GM23338 (cell line): ENCODE data around the gene RAX. TPM values are rescaled to one million over a fixed set of nuclear protein-coding genes. Genes with fewer than 3 reads are reported as not detected.

ENCODE experiments used
- ATAC-seq: fragments of 200-7000 bp; cut with Tn5 transposase; 3 replicates; pipeline ENCODE4 v1.9.1; 2020
- DNase-seq: peaks from one replicate; pipeline ENCODE4 v3.0.0-alpha.2; 2015; ENCODE audit warnings: low spot score
- H2AFZ ChIP-seq: fragments of 200-600 bp; sonication (generic); 2 replicates; pipeline ENCODE4 v1.8.0; 2016; ENCODE audit warnings: antibody characterized with exemption, mild to moderate bottlenecking, moderate library complexity
- H3F3A ChIP-seq: fragments of 200-600 bp; sonication (generic); replicated peaks from 2 replicates; pipeline ENCODE4 v1.8.0; 2017; ENCODE audit warnings: antibody characterized with exemption, mixed run types, low read depth
- H3K27ac ChIP-seq: fragments of 200-600 bp; sonication (generic); 2 replicates; pipeline ENCODE4 v1.6.1; 2016; ENCODE audit warnings: low read depth
- H3K27me3 ChIP-seq: fragments of 200-600 bp; sonication (generic); 2 replicates; pipeline ENCODE4 v1.8.0; 2016; ENCODE audit warnings: mild to moderate bottlenecking, mixed run types, moderate library complexity; ENCODE audit not compliant: insufficient read depth
- H3K36me3 ChIP-seq: fragments of 200-600 bp; sonication (generic); 2 replicates; pipeline ENCODE4 v1.8.0; 2016; ENCODE audit warnings: mild to moderate bottlenecking; ENCODE audit not compliant: insufficient read depth
- H3K4me1 ChIP-seq: fragments of 200-600 bp; sonication (generic); 2 replicates; pipeline ENCODE4 v1.8.0; 2016; ENCODE audit warnings: mild to moderate bottlenecking, moderate library complexity; ENCODE audit not compliant: insufficient read depth
- H3K4me2 ChIP-seq: fragments of 200-600 bp; sonication (generic); 2 replicates; pipeline ENCODE4 v1.7.1; 2017; ENCODE audit warnings: mixed run types
- H3K4me3 ChIP-seq: fragments of 200-600 bp; sonication (generic); 2 replicates; pipeline ENCODE4 v1.6.1; 2016; ENCODE audit warnings: mixed run types
- H3K79me2 ChIP-seq: fragments of 200-600 bp; sonication (generic); replicated peaks from 2 replicates; pipeline ENCODE4 v1.8.0; 2017; ENCODE audit warnings: mild to moderate bottlenecking; ENCODE audit not compliant: insufficient read depth
- H3K9me2 ChIP-seq: fragments of 200-600 bp; sonication (generic); 2 replicates; pipeline ENCODE4 v1.8.0; 2017; ENCODE audit not compliant: insufficient read depth
- H4K20me1 ChIP-seq: fragments of 200-600 bp; sonication (generic); replicated peaks from 2 replicates; pipeline ENCODE4 v1.8.0; 2017; ENCODE audit warnings: mild to moderate bottlenecking; ENCODE audit not compliant: insufficient read depth
- H3K27ac Mint-ChIP-seq: 2 replicates; pipeline ENCODE4 v1.8.0; 2020; ENCODE audit warnings: inconsistent platforms, mild to moderate bottlenecking, moderate library complexity, mixed read lengths
- H3K27me3 Mint-ChIP-seq: 3 replicates; pipeline ENCODE4 v1.8.0; 2022; ENCODE audit warnings: low read depth, mild to moderate bottlenecking, moderate library complexity, mixed read lengths, inconsistent platforms; ENCODE audit not compliant: insufficient read depth, poor library complexity
- H3K36me3 Mint-ChIP-seq: 3 replicates; pipeline ENCODE4 v1.8.0; 2021; ENCODE audit warnings: low read depth, mild to moderate bottlenecking, inconsistent platforms, moderate library complexity, mixed read lengths
- H3K4me1 Mint-ChIP-seq: 3 replicates; pipeline ENCODE4 v1.8.0; 2020; ENCODE audit warnings: mild to moderate bottlenecking, inconsistent platforms, mixed read lengths
- H3K4me3 Mint-ChIP-seq: 3 replicates; pipeline ENCODE4 v1.8.0; 2021; ENCODE audit warnings: moderate library complexity, mild to moderate bottlenecking, inconsistent platforms, mixed read lengths
- H3K9me3 Mint-ChIP-seq: 3 replicates; pipeline ENCODE4 v1.8.0; 2020; ENCODE audit warnings: moderate library complexity, mild to moderate bottlenecking, inconsistent platforms, mixed read lengths
- CREB1 ChIP-seq: fragments of 250-450 bp; sonication (Bioruptor Pico); IDR thresholded peaks from 2 replicates; pipeline ENCODE4 v1.5.0; 2020; ENCODE audit warnings: low read depth, mild to moderate bottlenecking, moderate library complexity
- EZH2 ChIP-seq: fragments of 200-600 bp; sonication (generic); IDR thresholded peaks from one replicate; pipeline ENCODE4 v1.8.0; 2017; ENCODE audit warnings: antibody characterized with exemption, mild to moderate bottlenecking, low read depth; ENCODE audit not compliant: unreplicated experiment
- EZH2phosphoT487 ChIP-seq: fragments of 200-600 bp; sonication (generic); IDR thresholded peaks from one replicate; pipeline ENCODE4 v1.8.1; 2018; ENCODE audit warnings: antibody characterized with exemption; ENCODE audit not compliant: unreplicated experiment
- JUNB ChIP-seq: IDR thresholded peaks from one replicate; pipeline ENCODE4 v1.6.1; 2016; ENCODE audit warnings: antibody characterized with exemption; ENCODE audit not compliant: unreplicated experiment
- NANOG ChIP-seq: IDR thresholded peaks from 2 replicates; pipeline ENCODE4 v1.6.1; 2016; ENCODE audit warnings: antibody characterized with exemption, borderline replicate concordance
- POLR2AphosphoS5 ChIP-seq: IDR thresholded peaks from 2 replicates; pipeline ENCODE4 v1.6.1; 2016; ENCODE audit warnings: antibody characterized with exemption, low read depth
- STAT1 ChIP-seq: IDR thresholded peaks from one replicate; pipeline ENCODE4 v1.6.1; 2016; ENCODE audit warnings: antibody characterized with exemption; ENCODE audit not compliant: unreplicated experiment
- ZNF114 ChIP-seq: fragments of 250-450 bp; sonication (Bioruptor Pico); IDR thresholded peaks from 2 replicates; pipeline ENCODE4 v1.5.0; 2020; ENCODE audit warnings: mild to moderate bottlenecking, moderate library complexity
- ZNF331 ChIP-seq: fragments of 250-450 bp; sonication (Bioruptor Pico); IDR thresholded peaks from 2 replicates; pipeline ENCODE4 v1.5.0; 2020; ENCODE audit warnings: low read depth, mild to moderate bottlenecking, moderate library complexity
- polyA plus RNA-seq: library from polyadenylated mRNA; unstranded; fragments of >200 nt; fragmentation: Nextera tagmentation; extraction: Ambion mirVana; gene quantifications from 2 replicates; pipeline ENCODE4 v1.2.1, GENCODE V29; 2016
- total RNA-seq: library from RNA; depleted of rRNA; stranded (reverse); fragments of >200 nt; shearing (Covaris generic); gene quantifications from 2 replicates; pipeline ENCODE4 v1.2.3, GENCODE V29; 2014
- TF ChIP-seq, protein P1 (sequence below): IDR thresholded peaks from 2 replicates; pipeline ENCODE4 v1.6.1; 2016; ENCODE audit warnings: antibody characterized with exemption
- TF ChIP-seq, protein P2 (sequence below): IDR thresholded peaks from one replicate; pipeline ENCODE4 v1.6.1; 2018; ENCODE audit warnings: antibody characterized with exemption; ENCODE audit not compliant: unreplicated experiment
- TF ChIP-seq, protein P3 (sequence below): fragments of 250-450 bp; sonication (Bioruptor Pico); IDR thresholded peaks from 2 replicates; pipeline ENCODE4 v1.5.0; 2020; ENCODE audit warnings: mild to moderate bottlenecking, moderate library complexity
- TF ChIP-seq, protein P4 (sequence below), 2 experiments: fragments of 200-600 bp in 1 of 2; sonication (generic) in 1 of 2; conservative IDR thresholded peaks; 2 replicates each; pipeline versions ENCODE4 v1.5.1 to v1.6.1; 2016 to 2017; ENCODE audit warnings: antibody characterized with exemption in 2 of 2, low read depth in 2 of 2, mild to moderate bottlenecking in 2 of 2, moderate library complexity in 1 of 2

RAX gene
- total and polyA plus RNA-seq, 2 experiments from 2014 or later, result 0.03 to 0.16 TPM

DNA sequence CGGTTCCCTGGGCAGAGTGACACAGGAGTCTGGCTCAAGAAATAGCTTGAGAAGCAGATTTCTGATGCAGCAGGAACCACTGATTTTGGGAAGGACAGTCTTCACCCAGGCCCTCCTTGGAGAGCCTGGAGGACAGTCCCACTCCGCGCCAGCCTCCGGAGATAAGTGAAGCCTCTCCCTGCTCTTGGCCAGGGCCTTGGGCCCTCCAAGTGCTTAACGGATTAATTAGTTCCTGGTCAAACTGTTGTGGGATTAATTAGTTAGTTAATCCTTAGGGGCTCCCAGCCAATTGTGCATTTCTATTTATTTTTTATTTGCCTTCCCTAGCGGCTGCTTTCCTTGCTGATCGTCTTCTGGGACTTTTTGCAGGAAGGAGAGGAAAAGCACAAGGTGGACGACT lies 25.6 kb upstream of the RAX start:
- H3K4me3 ChIP-seq, result no peak overlapping the region
- no peak overlapping the region for H2AFZ ChIP-seq
- no peaks in the 10 kb centered on the region for H4K20me1 ChIP-seq
- no peak overlapping the region for H3K27ac Mint-ChIP-seq
- no peaks in the 10 kb centered on the region for H3K9me2 ChIP-seq
- no peak overlapping the region for H3K27ac ChIP-seq
- H3K4me2 ChIP-seq, result no peak overlapping the region
- H3K4me3 Mint-ChIP-seq, result no peak overlapping the region
- no peaks in the 10 kb centered on the region for H3K79me2 ChIP-seq
- no peaks in the 10 kb centered on the region for H3K36me3 ChIP-seq
- H3K27me3 Mint-ChIP-seq, result no peaks in the 10 kb centered on the region
- no peak for ATAC-seq
- H3F3A ChIP-seq, result no peaks in the 10 kb centered on the region
- no peaks in the 10 kb centered on the region for H3K4me1 ChIP-seq
- DNase-seq, result no peak
- no peaks in the 10 kb centered on the region for H3K9me3 Mint-ChIP-seq
- TF ChIP-seq JUNB (no peak), EZH2 (no peak), EZH2phosphoT487 (no peak), NANOG (no peak), POLR2AphosphoS5 (no peak), STAT1 (no peak), ZNF331 (CRISPR knock-in tag) (no peak), ZNF114 (CRISPR knock-in tag) (no peak), CREB1 (CRISPR knock-in tag) (no peak)
- TF ChIP-seq, protein P1, sequence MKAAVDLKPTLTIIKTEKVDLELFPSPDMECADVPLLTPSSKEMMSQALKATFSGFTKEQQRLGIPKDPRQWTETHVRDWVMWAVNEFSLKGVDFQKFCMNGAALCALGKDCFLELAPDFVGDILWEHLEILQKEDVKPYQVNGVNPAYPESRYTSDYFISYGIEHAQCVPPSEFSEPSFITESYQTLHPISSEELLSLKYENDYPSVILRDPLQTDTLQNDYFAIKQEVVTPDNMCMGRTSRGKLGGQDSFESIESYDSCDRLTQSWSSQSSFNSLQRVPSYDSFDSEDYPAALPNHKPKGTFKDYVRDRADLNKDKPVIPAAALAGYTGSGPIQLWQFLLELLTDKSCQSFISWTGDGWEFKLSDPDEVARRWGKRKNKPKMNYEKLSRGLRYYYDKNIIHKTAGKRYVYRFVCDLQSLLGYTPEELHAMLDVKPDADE, result no peak
- TF ChIP-seq, protein P2, sequence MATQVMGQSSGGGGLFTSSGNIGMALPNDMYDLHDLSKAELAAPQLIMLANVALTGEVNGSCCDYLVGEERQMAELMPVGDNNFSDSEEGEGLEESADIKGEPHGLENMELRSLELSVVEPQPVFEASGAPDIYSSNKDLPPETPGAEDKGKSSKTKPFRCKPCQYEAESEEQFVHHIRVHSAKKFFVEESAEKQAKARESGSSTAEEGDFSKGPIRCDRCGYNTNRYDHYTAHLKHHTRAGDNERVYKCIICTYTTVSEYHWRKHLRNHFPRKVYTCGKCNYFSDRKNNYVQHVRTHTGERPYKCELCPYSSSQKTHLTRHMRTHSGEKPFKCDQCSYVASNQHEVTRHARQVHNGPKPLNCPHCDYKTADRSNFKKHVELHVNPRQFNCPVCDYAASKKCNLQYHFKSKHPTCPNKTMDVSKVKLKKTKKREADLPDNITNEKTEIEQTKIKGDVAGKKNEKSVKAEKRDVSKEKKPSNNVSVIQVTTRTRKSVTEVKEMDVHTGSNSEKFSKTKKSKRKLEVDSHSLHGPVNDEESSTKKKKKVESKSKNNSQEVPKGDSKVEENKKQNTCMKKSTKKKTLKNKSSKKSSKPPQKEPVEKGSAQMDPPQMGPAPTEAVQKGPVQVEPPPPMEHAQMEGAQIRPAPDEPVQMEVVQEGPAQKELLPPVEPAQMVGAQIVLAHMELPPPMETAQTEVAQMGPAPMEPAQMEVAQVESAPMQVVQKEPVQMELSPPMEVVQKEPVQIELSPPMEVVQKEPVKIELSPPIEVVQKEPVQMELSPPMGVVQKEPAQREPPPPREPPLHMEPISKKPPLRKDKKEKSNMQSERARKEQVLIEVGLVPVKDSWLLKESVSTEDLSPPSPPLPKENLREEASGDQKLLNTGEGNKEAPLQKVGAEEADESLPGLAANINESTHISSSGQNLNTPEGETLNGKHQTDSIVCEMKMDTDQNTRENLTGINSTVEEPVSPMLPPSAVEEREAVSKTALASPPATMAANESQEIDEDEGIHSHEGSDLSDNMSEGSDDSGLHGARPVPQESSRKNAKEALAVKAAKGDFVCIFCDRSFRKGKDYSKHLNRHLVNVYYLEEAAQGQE, result no peak
- TF ChIP-seq, protein P3, sequence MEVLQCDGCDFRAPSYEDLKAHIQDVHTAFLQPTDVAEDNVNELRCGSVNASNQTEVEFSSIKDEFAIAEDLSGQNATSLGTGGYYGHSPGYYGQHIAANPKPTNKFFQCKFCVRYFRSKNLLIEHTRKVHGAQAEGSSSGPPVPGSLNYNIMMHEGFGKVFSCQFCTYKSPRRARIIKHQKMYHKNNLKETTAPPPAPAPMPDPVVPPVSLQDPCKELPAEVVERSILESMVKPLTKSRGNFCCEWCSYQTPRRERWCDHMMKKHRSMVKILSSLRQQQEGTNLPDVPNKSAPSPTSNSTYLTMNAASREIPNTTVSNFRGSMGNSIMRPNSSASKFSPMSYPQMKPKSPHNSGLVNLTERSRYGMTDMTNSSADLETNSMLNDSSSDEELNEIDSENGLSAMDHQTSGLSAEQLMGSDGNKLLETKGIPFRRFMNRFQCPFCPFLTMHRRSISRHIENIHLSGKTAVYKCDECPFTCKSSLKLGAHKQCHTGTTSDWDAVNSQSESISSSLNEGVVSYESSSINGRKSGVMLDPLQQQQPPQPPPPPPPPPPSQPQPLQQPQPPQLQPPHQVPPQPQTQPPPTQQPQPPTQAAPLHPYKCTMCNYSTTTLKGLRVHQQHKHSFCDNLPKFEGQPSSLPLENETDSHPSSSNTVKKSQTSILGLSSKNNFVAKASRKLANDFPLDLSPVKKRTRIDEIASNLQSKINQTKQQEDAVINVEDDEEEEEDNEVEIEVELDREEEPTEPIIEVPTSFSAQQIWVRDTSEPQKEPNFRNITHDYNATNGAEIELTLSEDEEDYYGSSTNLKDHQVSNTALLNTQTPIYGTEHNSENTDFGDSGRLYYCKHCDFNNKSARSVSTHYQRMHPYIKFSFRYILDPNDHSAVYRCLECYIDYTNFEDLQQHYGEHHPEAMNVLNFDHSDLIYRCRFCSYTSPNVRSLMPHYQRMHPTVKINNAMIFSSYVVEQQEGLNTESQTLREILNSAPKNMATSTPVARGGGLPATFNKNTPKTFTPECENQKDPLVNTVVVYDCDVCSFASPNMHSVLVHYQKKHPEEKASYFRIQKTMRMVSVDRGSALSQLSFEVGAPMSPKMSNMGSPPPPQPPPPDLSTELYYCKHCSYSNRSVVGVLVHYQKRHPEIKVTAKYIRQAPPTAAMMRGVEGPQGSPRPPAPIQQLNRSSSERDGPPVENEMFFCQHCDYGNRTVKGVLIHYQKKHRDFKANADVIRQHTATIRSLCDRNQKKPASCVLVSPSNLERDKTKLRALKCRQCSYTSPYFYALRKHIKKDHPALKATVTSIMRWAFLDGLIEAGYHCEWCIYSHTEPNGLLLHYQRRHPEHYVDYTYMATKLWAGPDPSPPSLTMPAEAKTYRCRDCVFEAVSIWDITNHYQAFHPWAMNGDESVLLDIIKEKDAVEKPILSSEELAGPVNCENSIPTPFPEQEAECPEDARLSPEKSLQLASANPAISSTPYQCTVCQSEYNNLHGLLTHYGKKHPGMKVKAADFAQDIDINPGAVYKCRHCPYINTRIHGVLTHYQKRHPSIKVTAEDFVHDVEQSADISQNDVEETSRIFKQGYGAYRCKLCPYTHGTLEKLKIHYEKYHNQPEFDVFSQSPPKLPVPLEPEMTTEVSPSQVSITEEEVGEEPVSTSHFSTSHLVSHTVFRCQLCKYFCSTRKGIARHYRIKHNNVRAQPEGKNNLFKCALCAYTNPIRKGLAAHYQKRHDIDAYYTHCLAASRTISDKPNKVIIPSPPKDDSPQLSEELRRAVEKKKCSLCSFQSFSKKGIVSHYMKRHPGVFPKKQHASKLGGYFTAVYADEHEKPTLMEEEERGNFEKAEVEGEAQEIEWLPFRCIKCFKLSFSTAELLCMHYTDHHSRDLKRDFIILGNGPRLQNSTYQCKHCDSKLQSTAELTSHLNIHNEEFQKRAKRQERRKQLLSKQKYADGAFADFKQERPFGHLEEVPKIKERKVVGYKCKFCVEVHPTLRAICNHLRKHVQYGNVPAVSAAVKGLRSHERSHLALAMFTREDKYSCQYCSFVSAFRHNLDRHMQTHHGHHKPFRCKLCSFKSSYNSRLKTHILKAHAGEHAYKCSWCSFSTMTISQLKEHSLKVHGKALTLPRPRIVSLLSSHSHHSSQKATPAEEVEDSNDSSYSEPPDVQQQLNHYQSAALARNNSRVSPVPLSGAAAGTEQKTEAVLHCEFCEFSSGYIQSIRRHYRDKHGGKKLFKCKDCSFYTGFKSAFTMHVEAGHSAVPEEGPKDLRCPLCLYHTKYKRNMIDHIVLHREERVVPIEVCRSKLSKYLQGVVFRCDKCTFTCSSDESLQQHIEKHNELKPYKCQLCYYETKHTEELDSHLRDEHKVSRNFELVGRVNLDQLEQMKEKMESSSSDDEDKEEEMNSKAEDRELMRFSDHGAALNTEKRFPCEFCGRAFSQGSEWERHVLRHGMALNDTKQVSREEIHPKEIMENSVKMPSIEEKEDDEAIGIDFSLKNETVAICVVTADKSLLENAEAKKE, result no peak
- TF ChIP-seq, protein P4, sequence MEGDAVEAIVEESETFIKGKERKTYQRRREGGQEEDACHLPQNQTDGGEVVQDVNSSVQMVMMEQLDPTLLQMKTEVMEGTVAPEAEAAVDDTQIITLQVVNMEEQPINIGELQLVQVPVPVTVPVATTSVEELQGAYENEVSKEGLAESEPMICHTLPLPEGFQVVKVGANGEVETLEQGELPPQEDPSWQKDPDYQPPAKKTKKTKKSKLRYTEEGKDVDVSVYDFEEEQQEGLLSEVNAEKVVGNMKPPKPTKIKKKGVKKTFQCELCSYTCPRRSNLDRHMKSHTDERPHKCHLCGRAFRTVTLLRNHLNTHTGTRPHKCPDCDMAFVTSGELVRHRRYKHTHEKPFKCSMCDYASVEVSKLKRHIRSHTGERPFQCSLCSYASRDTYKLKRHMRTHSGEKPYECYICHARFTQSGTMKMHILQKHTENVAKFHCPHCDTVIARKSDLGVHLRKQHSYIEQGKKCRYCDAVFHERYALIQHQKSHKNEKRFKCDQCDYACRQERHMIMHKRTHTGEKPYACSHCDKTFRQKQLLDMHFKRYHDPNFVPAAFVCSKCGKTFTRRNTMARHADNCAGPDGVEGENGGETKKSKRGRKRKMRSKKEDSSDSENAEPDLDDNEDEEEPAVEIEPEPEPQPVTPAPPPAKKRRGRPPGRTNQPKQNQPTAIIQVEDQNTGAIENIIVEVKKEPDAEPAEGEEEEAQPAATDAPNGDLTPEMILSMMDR (conservative IDR thresholded peaks at IDR 0.05; ENCODE audit: low read depth in 2 of 2), result no peak
- no peaks in the 10 kb centered on the region for H3K27me3 ChIP-seq
- H3K4me1 Mint-ChIP-seq, result no peaks in the 10 kb centered on the region
- no peaks in the 10 kb centered on the region for H3K36me3 Mint-ChIP-seq
